Lower leg skin (tissue), 4 donors: ENCODE data around the gene ANKRD40CL. TPM values are rescaled to one million over a fixed set of nuclear protein-coding genes. Genes with fewer than 3 reads are reported as not detected.
"Not testable (repeated sequence)": the region's sequence is repeated elsewhere in the genome, so short reads cannot be mapped to it uniquely, and the experiment has no call there.

Source experiments
- DNase-seq, 2 donors: peaks; one replicate each; pipeline ENCODE4 v3.0.0-alpha.2; 2019; ENCODE audit warnings: low spot score in 2 of 2
- H3K4me3 ChIP-seq: fragments of 200-600 bp; sonication (generic); 2 replicates; pipeline ENCODE4 v1.5.1; 2017; ENCODE audit warnings: mild to moderate bottlenecking, low read depth; ENCODE audit not compliant: poor library complexity, severe bottlenecking
- CTCF ChIP-seq, 3 donors: fragments of 450-650 bp; IDR thresholded peaks; one replicate each; pipeline ENCODE4 v1.5.1; 2016; ENCODE audit warnings: antibody characterized with exemption in 3 of 3, mild to moderate bottlenecking in 3 of 3, moderate library complexity in 2 of 3
- POLR2A ChIP-seq, 2 donors: fragments of 450-650 bp; IDR thresholded peaks; one replicate each; pipeline ENCODE4 v1.6.1; 2016 to 2017; ENCODE audit warnings: antibody characterized with exemption in 2 of 2, mild to moderate bottlenecking in 1 of 2, moderate library complexity in 1 of 2
- WGBS, 2 donors: methylation state at CpG; one replicate each; pipeline ENCODE4 v1.1.5; 2018; 5-methylcytosine and 5-hydroxymethylcytosine counted together
- intact Hi-C: fragments of 100-400 bp; cut with DNase I; formaldehyde crosslinking; loops from one replicate; pipeline ENCODE4 v1.15.0; 2023; ENCODE audit warnings: low total_unique reads
- total RNA-seq, 4 donors: library from RNA; depleted of rRNA; stranded (reverse); fragments of >200 nt; gene quantifications; one replicate each; pipeline ENCODE4 v1.1.0, GENCODE V29; 2016

The ANKRD40CL gene
- total RNA-seq, 4 donors from 2014 or later = not detected

DNA sequence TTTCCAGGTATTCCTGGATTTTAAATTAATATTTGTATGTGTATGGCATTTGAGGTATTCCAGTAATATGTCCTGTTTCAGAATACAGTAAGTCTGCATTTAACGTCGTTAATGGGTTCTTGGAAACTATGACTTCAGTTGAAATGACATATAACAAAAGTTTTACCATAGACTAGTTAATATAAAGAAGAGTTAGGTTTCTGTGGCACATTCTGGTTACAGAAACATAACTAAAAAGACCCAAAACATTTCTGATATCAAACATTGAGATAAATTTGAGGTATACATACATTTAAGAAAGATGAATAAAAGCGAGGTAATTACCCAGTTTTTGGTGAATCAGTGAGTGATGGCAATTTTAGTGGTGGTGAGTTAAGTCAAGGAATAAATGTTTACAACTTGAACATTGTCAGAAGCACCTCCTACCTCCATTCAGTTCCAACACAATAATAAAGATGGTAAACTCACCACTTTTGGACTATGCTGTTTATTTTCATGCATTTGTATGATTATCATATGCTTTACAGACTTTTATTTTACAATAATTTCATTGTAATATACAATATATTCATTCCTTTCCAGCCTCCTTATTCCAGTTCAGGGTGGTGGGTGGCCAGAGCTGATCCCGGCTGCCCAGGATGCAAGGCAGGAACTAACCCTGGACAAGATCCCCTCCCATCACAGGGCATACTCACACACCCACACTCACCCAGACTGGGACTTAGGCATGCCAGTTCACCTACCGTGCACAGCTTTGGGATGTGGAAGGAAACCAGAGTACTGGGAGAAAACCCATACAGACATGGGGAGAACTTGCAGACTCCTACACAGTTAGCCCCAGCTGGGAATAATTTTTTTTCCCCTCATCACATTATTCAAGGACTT lies 38.2 kb downstream of the ANKRD40CL start:
- TF ChIP-seq POLR2A (IDR thresholded peaks at IDR 0.05) = no peak
- no peak for TF ChIP-seq CTCF (IDR thresholded peaks at IDR 0.05)
- no peak for DNase-seq
- 59 to 66% methylated on average over 5 of the region's 5 CpGs for WGBS, 2 donors
- intact Hi-C loops = no loop called here
- H3K4me3 ChIP-seq = no peak overlapping the region

- WGBS, 2 donors = 76 to 80% methylated on average over 2 of the region's 2 CpGs
- intact Hi-C loops = no loop called here
- H3K4me3 ChIP-seq = no peak overlapping the region
- no peak for DNase-seq
- TF ChIP-seq CTCF (IDR thresholded peaks at IDR 0.05) (no peak), POLR2A (IDR thresholded peaks at IDR 0.05) (no peak)
Measured at GRCh38 chr17:50728112-50728429, 39.2 kb downstream of the ANKRD40CL start.

- H3K4me3 ChIP-seq = no peak overlapping the region
- DNase-seq = no peak
- TF ChIP-seq POLR2A (IDR thresholded peaks at IDR 0.05) = no peak
- no peak for TF ChIP-seq CTCF (IDR thresholded peaks at IDR 0.05)
- 77 to 80% methylated on average over 12 of the region's 12 CpGs for WGBS, 2 donors
- intact Hi-C loops = no loop called here
Measured at GRCh38 chr17:50725769-50726655, 41.3 kb downstream of the ANKRD40CL start.

DNA sequence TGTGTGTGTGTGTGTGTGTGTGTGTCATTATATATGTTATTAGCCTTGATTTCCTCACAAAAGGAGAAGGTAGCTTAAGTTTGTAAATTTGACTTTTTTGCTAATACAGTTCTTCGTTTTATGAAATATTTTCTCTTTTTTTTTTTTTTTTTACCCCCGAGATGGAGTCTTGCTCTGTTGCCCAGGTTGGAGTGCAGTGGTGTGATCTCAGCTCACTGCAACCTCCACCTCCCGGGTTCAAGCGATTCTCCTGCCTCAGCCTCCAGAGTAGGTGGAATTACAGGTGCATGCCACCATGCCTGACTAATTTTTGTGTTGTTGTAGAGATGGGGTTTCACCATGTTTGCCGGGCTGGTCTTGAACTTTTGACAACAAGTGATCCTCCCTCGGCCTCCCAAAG lies 42.7 kb downstream of the ANKRD40CL start:
- DNase-seq, intact Hi-C loops, H3K4me3 ChIP-seq: not testable (repeated sequence)
- WGBS, 2 donors = 90 to 95% methylated on average over 6 of the region's 6 CpGs

DNA sequence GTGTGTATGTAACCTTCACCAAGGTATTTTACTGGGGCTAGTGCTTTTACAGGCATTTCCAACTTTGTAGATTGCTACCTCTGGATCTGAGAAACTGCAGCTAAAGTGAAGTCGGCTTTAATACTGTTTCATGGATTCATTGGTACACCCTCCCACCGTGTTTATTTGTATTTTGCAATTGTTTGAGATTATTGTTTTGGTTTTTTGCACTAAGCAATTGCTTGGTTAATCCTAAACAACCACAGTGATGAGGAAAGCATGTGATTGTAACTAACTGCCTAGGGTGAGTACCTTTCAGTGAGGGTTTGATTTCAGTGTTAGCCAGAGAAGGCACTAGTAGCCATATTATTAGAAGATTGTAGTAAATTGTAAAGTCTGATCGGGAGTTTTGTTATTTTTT lies 44.6 kb downstream of the ANKRD40CL start:
- intact Hi-C loops = no loop called here
- H3K4me3 ChIP-seq = no peak overlapping the region
- no peak for DNase-seq
- TF ChIP-seq POLR2A (IDR thresholded peaks at IDR 0.05) = no peak
- no peak for TF ChIP-seq CTCF (IDR thresholded peaks at IDR 0.05)
- WGBS, 2 donors = 36 to 39% methylated on average over 3 of the region's 3 CpGs
